C4-2B (cell line): Measurements from ENCODE around the gene SLC39A8.

Experiments used
- ZFX ChIP-seq: fragments of 450-650 bp; IDR thresholded peaks from 2 replicates; pipeline ENCODE4 v1.6.1; 2017
- TF ChIP-seq, protein P1 (sequence below): fragments of 450-650 bp; conservative IDR thresholded peaks from 2 replicates; pipeline ENCODE4 v1.5.1; 2017; ENCODE audit warnings: mild to moderate bottlenecking

DNA sequence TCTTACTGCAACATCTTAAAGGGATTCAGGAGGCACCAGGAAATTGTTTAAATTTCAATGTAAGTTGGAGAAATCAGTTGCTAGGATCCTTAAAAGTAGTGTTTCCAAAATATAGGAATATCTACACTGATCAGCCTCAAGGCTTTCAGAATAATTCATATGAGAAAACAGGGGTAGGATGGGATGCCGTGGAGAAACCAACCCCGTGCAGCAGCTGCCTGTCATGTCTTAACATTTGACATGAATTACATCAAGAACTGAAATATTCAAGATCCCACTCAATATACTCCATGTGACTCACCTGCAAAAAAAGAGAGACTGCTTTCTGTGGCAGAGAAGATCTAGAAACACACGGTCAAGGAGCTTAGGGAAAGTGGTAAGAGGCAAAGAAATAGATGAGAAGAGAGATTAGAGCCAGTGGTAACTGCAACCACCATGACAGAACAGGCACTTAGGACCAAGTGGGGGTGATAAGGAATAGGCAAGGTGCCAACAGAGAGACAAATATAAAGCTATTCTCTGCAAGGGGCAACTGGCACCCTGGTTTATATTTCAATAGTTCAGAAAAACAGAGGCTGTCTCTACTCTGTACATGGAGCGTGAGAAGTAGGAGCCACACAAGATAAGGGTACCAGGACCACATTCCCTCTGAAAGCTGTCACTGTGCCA is 64.0 kb downstream of the SLC39A8 start:
- TF ChIP-seq, protein P1, sequence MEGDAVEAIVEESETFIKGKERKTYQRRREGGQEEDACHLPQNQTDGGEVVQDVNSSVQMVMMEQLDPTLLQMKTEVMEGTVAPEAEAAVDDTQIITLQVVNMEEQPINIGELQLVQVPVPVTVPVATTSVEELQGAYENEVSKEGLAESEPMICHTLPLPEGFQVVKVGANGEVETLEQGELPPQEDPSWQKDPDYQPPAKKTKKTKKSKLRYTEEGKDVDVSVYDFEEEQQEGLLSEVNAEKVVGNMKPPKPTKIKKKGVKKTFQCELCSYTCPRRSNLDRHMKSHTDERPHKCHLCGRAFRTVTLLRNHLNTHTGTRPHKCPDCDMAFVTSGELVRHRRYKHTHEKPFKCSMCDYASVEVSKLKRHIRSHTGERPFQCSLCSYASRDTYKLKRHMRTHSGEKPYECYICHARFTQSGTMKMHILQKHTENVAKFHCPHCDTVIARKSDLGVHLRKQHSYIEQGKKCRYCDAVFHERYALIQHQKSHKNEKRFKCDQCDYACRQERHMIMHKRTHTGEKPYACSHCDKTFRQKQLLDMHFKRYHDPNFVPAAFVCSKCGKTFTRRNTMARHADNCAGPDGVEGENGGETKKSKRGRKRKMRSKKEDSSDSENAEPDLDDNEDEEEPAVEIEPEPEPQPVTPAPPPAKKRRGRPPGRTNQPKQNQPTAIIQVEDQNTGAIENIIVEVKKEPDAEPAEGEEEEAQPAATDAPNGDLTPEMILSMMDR = no peak
- no peak for TF ChIP-seq ZFX
